Effector memory CD4-positive, alpha-beta T cell (primary cell): ENCODE measurements around the gene CEBPZOS.

Source experiments
- DNase-seq, 3 donors: peaks; one replicate each; pipeline ENCODE4 v3.0.0-alpha.2; 2020
- H3K27ac ChIP-seq: 2 replicates; pipeline ENCODE4 v1.7.0; 2013; ENCODE audit warnings: mild to moderate bottlenecking, low read length, moderate library complexity; ENCODE audit not compliant: insufficient read depth, poor library complexity, severe bottlenecking
- H3K27me3 ChIP-seq: replicated peaks from 2 replicates; pipeline ENCODE4 v1.7.0; 2013; ENCODE audit warnings: mild to moderate bottlenecking, low read length; ENCODE audit not compliant: insufficient read depth, control insufficient read depth, poor library complexity, severe bottlenecking
- H3K36me3 ChIP-seq: 2 replicates; pipeline ENCODE4 v1.7.0; 2013; ENCODE audit warnings: mild to moderate bottlenecking, low read length, moderate library complexity; ENCODE audit not compliant: control insufficient read depth, insufficient read depth
- H3K4me1 ChIP-seq: 2 replicates; pipeline ENCODE4 v1.7.0; 2013; ENCODE audit warnings: low read length, mild to moderate bottlenecking; ENCODE audit not compliant: control insufficient read depth, insufficient read depth, poor library complexity, severe bottlenecking
- H3K4me3 ChIP-seq: 2 replicates; pipeline ENCODE4 v1.7.0; 2013; ENCODE audit warnings: low read length, low read depth, mild to moderate bottlenecking; ENCODE audit not compliant: insufficient read depth, poor library complexity, severe bottlenecking
- H3K9me3 ChIP-seq: 2 replicates; pipeline ENCODE4 v1.7.0; 2013; ENCODE audit warnings: mild to moderate bottlenecking, low read length, moderate library complexity; ENCODE audit not compliant: control insufficient read depth
- total RNA-seq, 3 donors: gene quantifications; one replicate each; lab custom pipeline; 2026; lab: John Stamatoyannopoulos, UW

Gene CEBPZOS
- total RNA-seq = 15.3 to 23.2 (median 18.2) reads per million in 3 donors

- Histone ChIP-seq H3K27ac (peak within 1 kb of the TSS; percentile 90), H3K27me3 (no peaks in the 10 kb centered on the region), H3K9me3 (no peaks in the 10 kb centered on the region), H3K36me3 (peaks cover 4% of the 10 kb centered on the region), H3K4me3 (peak within 1 kb of the TSS; percentile 79), H3K4me1 (peaks cover 9% of the 10 kb centered on the region)
- peak; percentile 82 to 88 (median 88) for DNase-seq
These were observed at the start of gene CEBPZOS for GRCh38 chr2:37196320-37197195. Gene CEBPZOS (plus strand): TSS chr2:37196496. CDS start chr2:37199705, 3,209 bp downstream.

- peaks cover 21% of the 10 kb centered on the region for H3K36me3 ChIP-seq
- H3K9me3 ChIP-seq = no peaks in the 10 kb centered on the region
- peaks cover 10% of the 10 kb centered on the region for H3K4me1 ChIP-seq
- no peaks in the 10 kb centered on the region for H3K27me3 ChIP-seq
- DNase-seq = no peak
- H3K4me3 ChIP-seq = no peak overlapping the region
- H3K27ac ChIP-seq = no peak overlapping the region
These were observed 48.0 kb upstream of the CEBPZOS start for GRCh38 chr2:37148325-37148724.

GRCh38 chr2:37149626-37150322, 46.5 kb upstream of the CEBPZOS start:
- peaks cover 10% of the 10 kb centered on the region for H3K4me1 ChIP-seq
- H3K9me3 ChIP-seq = no peaks in the 10 kb centered on the region
- H3K36me3 ChIP-seq = peaks cover 18% of the 10 kb centered on the region
- no peaks in the 10 kb centered on the region for H3K27me3 ChIP-seq
- DNase-seq = peak in 1 of 3 donors; percentile 2
- H3K27ac ChIP-seq = no peak overlapping the region
- H3K4me3 ChIP-seq = no peak overlapping the region

DNA sequence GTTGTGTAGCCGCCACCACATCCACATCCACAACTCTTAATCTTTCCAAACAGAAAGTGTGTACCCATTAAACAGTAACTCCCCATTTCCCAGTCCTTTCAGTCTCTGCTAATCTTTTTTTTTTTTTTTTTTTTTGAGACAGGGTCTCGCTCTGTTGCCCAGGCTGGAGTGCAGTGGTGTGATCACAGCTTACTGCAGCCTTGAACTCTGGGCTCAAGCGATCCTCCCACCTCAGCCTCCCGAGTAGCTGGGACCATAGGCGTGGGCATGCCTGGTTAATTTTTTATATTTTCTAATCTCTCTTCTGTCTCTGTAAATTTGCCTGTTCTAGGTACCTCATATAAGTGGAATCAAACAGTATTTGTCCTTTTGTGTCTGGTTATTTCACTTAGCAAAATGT, 43.1 kb upstream of the CEBPZOS start:
- DNase-seq = no peak
- no peak overlapping the region for H3K4me3 ChIP-seq

GRCh38 chr2:37154785-37155184, 41.5 kb upstream of the CEBPZOS start:
- Histone ChIP-seq H3K4me1 (peaks cover 25% of the 10 kb centered on the region), H3K4me3 (no peak overlapping the region), H3K36me3 (no peaks in the 10 kb centered on the region), H3K9me3 (no peaks in the 10 kb centered on the region), H3K27me3 (no peaks in the 10 kb centered on the region), H3K27ac (no peak overlapping the region)
- no peak for DNase-seq

More for the DNA sequence above, 43.1 kb upstream of the CEBPZOS start:
- Histone ChIP-seq H3K4me1 (peaks cover 26% of the 10 kb centered on the region), H3K27me3 (no peaks in the 10 kb centered on the region), H3K9me3 (no peaks in the 10 kb centered on the region), H3K27ac (no peak overlapping the region), H3K36me3 (peaks cover 2% of the 10 kb centered on the region)

DNA sequence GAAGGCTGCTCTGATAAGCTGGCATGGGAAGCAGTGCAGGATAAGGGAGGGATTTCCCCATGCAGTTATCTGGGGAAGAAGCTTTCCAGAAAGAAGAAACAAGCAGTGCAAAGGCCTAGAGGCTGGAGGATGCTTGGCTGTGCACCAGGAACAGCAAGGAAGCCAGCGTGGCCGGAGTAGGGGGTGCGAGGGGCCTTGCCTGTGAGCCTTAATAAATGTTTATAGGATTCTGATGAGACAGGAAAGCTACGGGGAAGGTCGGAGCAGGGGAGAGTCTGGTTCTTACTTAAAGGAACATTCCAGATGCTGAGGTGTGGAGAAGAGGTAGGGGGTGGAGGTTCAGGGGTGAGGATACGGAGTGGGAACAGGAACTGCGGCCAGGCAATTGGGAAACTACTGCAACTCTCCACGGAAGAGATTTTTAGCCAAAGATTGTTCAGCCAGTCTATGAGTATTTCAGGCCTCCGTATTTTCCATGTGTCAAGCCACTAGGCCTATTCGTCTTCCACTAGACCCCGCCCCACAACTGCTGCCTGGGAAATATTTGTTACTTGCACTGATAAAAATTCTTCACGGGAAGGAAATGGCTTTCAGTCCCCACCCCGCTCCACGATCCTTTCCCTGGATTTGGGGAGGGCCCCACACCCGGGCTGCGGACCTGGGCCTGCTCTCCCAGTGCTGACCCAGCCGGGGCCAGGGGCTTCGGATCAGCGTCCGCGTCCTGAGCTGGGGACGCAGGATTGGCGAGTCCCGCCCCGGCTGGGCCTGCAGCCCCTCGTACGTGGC, 40.0 kb upstream of the CEBPZOS start:
- H3K4me3 ChIP-seq = peak overlapping the region; percentile 83
- peak overlapping the region; percentile 70 for H3K27ac ChIP-seq
- no peak for DNase-seq
- H3K4me1 ChIP-seq = peaks cover 17% of the 10 kb centered on the region
- no peaks in the 10 kb centered on the region for H3K27me3 ChIP-seq
- no peaks in the 10 kb centered on the region for H3K36me3 ChIP-seq
- H3K9me3 ChIP-seq = no peaks in the 10 kb centered on the region

- no peaks in the 10 kb centered on the region for H3K9me3 ChIP-seq
- peak within 1 kb of the TSS; percentile 70 for H3K27ac ChIP-seq
- no peaks in the 10 kb centered on the region for H3K27me3 ChIP-seq
- H3K4me3 ChIP-seq = peak within 1 kb of the TSS; percentile 83
- H3K36me3 ChIP-seq = no peaks in the 10 kb centered on the region
- peaks cover 17% of the 10 kb centered on the region for H3K4me1 ChIP-seq
- peak; percentile 71 to 81 (median 80) for DNase-seq
These were observed 39.2 kb upstream of the CEBPZOS start, which contains the start of gene EIF2AK2 for GRCh38 chr2:37156857-37157714. Gene EIF2AK2 (minus strand): TSS chr2:37156980. CDS start chr2:37147806, 9,174 bp downstream.

GRCh38 chr2:37164757-37165156, 31.5 kb upstream of the CEBPZOS start:
- no peaks in the 10 kb centered on the region for H3K36me3 ChIP-seq
- no peak overlapping the region for H3K27ac ChIP-seq
- H3K4me1 ChIP-seq = no peaks in the 10 kb centered on the region
- H3K27me3 ChIP-seq = no peaks in the 10 kb centered on the region
- no peak for DNase-seq
- no peak overlapping the region for H3K4me3 ChIP-seq
- H3K9me3 ChIP-seq = no peaks in the 10 kb centered on the region

DNA sequence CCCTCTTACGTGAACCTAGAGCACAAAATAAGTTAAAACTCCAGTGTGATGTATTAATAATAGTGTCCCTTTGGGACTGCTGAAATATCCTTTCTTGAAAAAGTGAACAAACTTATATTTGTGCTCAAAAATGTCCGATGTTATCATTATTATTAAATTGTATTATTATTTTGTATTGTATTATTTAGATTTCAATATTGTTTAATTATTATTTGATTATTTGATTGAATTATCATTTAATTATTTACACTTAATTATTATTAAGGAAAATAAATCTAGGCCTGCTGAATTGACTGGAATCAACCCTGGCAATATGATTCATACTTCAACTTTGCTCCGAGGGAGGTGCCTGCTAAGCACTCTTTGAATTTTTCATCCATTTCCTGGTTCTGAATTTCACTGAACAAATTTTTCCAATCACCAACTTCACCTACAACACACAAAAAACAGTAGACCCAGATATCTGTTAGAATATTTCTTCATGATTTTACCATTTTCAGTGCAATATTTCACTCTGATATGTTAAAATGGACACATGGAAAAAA, 28.6 kb upstream of the CEBPZOS start:
- Histone ChIP-seq H3K27me3 (no peaks in the 10 kb centered on the region), H3K9me3 (no peaks in the 10 kb centered on the region), H3K27ac (no peak overlapping the region), H3K4me3 (no peak overlapping the region), H3K36me3 (no peaks in the 10 kb centered on the region), H3K4me1 (no peaks in the 10 kb centered on the region)
- no peak for DNase-seq
